ENCODE measurements around the gene SPINT1.

The SPINT1 gene

DNA sequence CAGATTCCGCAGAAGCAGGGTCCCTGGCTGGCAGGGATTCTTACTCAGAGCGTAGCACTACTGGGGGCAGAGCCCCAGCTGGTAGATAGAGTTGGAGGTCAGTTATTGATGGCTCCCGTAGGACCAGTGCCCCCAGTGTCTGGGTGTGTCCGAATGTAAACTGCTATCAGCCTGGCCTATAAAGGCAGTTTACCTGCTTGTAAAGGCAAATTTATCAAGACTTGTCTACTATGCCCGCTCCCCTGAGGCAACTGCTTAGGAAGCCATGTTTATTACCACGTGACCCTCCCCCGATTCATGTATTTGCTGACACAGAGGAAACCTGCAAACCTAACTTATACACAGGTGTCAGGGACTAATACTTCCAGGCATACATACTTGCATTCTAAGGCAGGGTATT, 14.7 kb upstream of the SPINT1 start:
- DNase-seq, result no peak

GRCh38 chr15:40830884-40831283, 13.0 kb upstream of the SPINT1 start:
- no peak for DNase-seq

DNA sequence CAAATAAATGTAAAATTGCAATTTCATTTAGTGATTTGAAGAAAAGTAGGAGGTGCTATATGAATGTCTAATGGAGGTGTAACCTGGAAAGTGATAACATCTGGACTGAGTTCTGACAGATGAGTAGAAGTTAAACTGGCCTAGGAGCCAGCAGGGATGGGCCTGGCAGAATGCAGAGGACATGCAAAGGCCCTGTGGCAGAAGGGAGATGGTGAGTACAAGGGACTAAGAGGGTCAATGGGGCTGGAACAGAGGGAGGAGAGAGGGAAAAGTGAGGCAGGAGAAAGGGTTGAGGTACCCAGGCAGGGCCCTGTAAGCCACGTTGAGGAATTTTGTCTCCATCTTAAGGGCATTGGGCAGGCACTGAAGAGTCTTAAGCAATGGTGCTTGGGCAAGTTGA, 12.0 kb upstream of the SPINT1 start:
- no peak for DNase-seq

DNA sequence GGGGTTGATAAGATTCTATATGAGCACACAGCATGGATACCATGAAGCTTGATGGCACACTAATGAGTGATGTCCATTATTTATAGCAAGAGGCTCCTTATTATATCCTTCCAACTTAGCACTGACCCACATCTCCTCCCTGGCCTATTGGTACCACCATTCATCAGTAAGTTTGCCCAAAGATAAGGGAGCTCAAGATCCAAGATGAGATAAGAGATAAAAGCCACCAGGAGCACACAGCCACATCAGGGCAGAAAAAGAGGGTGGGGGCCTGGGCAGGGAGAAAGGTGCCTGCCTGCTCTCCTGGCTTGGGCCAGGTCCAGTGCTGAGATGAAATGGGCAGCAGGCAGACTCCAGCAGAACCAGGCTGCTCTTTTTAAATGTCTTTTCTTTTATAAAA, 10.9 kb upstream of the SPINT1 start:
- no peak for DNase-seq

DNA sequence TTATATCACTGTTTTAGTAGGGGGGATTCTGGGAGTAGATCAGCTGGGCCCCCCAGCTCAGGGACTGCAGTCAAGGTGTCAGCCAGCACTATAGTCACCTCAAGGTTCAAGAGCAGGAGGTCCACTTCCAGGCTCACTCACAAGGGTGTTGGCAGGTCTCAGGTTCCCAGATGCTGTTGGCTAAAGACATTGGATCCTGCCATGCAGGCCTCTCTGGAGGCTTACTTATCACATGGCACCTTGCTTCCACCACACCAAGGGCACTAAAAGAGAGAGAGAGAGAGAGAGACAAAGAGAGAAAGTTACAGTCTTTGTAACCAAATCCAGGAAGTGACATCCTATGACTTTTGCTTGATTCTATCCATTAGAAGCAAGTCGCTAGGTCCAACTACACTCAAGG, 7.8 kb upstream of the SPINT1 start:
- no peak for DNase-seq

DNA sequence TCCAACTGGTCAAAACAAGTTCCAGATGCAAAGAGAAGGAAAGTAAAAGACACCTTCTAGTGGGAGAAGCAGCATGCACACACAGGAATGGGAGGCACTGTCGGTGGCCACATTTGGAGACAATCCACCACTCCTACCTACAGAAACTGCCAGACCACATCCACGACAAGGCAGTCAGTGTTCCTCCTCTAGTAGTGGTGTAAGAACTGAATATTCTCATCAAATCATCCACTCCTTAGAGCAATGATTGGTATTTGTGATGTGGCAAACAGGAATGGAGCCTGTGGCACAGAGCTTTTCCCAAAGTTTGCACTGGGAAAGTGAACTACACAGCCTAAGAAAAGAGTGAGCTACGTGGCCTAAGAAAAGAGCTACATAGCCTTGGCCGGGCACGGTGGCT, 5.1 kb upstream of the SPINT1 start:
- no peak for DNase-seq

GRCh38 chr15:40841741-40842140, 2.1 kb upstream of the SPINT1 start:
- no peak for DNase-seq

DNA sequence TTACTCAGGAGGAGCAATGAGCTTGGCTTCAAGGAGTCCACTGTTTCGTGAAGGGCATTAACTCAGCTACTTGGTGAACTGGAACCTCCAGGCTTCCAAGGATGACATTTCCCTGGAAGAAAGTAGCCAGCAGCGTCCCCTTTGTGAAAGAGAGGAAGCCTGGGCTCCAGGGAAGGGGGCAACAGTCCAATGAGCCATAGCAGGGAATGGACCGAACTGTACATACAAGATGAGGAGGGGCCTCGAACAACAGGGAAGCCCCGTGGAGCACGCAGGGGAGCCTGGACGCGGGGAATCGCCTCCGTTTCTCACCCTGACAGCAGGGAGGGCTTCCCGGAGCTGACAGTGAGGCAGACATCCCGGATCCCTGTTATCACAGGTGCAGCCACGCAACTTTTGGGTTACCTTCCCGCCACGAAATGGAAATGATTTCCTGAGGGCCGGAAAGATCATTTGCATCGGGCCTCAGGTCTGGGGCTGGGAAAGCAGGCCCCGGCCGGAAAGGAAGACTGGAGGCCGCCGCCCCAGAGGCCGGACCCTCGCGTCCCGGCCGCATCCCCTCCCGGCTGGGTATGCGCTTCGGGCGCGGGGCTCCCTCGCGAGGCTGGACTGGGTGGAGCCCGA, 475 bp upstream of the SPINT1 start:
- no peak for DNase-seq

GRCh38 chr15:40844696-40845030, 815 bp downstream of the SPINT1 start:
- no peak for DNase-seq

DNA sequence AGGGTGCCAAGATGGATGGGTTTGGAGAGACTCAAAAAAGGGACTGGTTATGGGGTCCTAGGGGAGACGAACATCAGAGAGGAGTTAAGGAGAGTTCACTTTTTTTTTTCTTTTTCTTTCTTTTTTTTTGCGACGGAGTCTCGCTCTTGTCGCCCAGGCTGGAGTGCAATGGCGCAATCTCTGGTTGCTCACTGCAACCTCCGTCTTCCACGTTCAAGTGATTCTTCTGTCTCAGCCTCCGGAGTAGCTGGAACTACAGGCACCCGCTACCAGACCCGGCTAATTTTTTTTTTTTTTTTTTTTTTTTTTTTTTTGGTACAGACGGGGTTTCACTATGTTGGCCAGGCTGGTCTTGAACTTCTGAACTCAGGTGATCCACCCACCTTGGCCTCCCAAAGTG, 1.2 kb downstream of the SPINT1 start:
- DNase-seq, result no peak

DNA sequence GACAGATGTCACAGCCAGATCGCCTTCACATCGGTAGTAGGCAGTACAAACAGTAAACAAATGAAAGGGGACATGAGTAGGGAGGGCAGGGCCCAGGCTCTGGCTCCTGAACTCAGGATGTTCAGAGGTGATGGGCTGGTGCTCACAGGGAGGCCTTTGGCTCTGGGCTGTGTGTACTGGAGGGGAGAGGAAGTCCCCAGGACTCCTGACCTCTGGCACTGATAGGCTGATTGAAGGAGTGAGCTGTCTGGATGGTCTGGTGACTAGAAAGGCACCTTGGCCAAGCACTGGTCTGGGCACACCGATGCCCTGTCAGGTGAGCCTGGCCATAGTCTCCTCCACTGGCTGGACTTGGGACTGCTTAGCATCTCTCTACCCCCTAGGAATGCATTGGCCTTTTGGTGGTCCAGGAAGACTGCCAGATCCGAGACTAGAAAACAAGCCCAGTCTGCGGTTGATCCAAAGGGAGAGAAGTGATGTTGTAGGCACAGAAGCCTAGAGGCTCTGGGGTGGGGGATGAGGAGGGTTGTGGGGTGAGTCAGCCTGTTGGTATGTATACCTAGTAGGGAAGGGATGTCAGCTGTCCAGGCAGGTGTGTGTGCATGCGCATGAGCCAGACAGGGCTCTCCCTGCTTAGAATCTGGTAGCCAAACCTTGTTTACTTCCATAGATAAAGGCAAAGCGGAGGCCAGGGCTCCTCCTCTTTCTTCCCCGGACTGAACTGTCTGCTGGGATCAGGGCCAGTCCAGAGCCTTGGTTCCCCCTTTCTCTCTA, 1.9 kb downstream of the SPINT1 start:
- DNase-seq, result no peak

- DNase-seq, result no peak
Observed at GRCh38 chr15:40846841-40847222, 3.0 kb downstream of the SPINT1 start.

DNA sequence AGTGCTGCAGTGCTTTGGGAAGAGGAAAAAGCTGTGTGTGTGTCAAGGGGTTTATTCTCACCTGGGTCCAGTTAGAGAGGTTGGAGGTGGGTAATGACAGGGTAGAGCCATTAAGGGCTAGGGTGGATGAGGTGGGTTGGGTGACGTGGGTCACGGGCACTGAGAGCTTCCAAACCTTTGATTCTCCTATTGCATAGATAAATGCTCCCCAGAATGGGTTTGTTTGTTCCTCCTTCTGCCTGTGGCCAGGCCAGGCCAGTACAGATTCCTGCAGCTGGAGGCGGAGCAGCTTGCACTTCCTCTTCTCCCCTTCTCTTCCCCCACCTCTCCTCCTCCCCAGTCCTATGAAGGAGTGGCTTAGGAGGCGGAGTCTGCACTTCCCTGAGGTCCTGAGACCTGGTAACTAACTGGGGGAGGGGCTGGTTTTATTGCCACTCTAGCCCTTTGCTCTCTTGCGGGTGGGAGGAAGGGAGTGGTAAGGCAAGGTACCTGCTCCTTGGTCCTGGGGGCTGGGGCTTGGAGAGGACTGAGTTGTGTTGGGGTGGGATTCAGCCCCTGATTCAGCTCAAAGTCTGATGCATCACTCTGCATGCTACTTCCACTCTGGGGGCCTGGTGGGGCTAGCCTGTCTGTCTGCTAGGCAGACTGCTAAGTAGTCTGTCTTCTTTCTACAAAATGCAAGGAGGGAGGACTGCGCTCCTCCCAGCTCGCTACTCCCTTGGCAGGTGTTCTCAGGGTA, 3.5 kb downstream of the SPINT1 start:
- DNase-seq, result no peak

DNA sequence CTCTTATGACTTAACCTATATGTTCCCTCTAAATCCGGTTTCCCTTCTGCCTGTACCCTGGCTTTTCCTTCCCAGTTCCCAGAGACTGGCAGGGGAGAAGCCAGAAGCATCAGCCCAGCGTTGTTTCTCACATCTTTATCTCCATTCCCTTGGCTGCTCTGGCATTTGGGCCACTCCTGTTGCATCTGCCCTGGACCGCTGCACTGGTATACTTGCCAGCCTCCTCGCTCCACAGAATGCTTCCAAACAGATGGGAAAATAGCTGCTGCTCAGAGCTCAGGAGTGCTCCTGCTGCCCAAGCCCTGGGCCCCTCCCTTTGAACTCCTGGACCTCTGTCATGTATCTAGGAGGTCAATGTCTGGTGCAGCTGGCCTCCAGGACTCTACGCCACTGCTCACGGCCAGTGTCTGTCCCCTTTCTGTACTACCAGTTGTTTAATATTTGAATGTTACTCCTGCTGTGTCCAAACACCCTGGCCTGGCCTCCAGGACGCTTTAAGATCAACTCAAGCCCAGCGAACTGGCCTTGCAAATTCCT, 6.8 kb downstream of the SPINT1 start:
- no peak for DNase-seq

DNA sequence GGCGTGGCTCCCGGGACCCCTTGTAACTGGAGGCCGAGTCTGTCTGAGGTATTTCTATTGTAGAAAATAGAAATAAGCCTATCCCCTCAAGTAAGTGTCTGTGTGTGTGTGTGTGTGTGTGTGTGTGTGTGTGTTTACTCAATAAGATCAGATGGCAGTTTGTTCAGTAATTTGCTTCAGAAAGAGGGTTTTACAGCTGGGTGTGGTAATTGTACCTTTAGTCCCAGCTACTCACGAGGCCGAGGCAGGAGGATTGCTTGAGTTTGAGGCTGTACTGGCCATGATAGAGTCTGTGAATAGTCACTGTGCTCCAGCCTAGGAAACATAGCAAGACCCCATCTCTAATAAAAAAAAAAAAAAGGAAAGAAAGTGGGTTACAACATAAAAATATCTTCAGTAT, 8.7 kb downstream of the SPINT1 start:
- DNase-seq, result no peak

GRCh38 chr15:40853241-40853890, 9.5 kb downstream of the SPINT1 start:
- no peak for DNase-seq

GRCh38 chr15:40854161-40854560, 10.3 kb downstream of the SPINT1 start:
- DNase-seq, result no peak

DNA sequence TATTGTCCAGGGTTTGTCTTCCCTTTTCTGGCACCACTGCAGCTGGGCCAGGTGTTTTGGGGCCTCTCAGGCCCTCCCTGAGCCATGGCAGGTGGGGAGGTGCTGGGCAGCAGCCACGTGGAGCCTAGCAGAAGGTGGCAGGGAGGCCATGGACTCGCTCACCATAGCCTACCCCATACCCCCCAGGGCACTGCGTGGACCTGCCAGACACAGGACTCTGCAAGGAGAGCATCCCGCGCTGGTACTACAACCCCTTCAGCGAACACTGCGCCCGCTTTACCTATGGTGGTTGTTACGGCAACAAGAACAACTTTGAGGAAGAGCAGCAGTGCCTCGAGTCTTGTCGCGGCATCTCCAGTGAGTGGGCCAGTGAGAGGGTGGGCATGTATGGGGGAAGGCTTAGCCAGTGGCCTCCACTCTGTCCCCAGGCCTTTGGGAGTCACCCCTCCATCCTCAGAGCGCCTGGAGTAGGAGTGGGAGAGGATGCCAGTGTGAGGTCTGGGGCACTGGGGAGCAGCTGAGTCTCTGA, 11.9 kb downstream of the SPINT1 start:
- no peak for DNase-seq

GRCh38 chr15:40856746-40857145, 12.9 kb downstream of the SPINT1 start:
- no peak for DNase-seq

DNA sequence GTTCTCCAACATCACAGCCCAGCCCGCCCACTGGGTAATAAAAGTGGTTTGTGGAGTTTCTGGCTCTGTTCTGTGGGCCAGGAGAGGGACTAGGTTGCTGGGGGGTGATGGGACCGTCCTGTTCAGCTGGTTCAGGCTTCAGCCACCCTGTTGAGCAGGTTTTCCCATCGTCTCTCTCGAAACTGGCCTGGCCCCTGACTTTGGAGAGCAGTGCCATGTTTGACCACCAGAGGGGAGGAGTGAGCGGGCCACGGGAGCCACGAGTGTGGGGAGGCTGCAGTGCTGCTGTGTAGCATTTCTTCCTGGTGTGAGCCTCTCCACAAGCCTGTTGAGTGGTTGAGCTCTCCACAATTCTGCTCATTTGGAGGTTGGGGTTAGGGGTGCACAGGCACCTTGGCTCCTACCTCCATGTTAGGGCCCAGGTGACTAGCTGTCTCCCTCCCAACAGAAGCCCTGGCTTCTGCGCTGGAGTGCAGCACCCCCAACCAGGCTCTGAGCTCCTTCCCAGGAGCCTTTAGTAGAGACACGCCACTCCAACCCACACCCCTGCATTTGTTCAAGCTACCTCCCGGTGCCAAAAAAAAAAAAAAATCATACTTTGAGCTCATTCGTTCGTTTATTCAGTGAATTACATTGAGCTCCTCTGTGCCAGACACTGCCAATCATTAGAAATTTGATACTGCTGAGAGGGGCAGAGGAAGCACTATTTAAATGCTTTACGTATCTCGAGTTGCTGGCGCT, 13.9 kb downstream of the SPINT1 start:
- DNase-seq, result no peak

DNA sequence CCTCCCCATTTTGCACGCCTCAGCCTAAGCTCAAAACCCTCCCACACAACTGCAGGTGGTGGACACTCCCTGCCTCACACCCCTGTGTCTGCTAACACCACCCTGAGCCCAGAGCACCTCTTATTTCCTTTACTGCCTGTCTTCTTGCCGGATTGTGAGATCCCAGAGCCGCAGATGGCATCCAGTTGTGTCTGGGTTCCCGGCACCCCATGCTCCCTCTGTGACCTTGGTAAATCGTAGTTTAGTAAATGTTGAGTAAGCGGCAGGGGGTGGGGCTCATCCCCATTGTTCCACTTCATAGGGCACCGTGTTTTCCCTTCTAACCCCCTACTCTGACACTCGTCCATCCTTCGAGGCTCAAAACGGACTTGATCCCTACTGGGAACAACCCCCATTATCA, 14.9 kb downstream of the SPINT1 start:
- DNase-seq, result no peak

- DNase-seq, result peak; percentile 13
Observed at GRCh38 chr15:40859206-40859851, 15.5 kb downstream of the SPINT1 start.
